Spleen (tissue), 7 donors: ENCODE results near the gene RANBP3L.

ENCODE experiments used
- CTCF ChIP-seq, 11 experiments: fragments of 200-600 bp in 7 of 11; fragments of 450-650 bp in 4 of 11; sonication (generic) in 4 of 11; IDR thresholded peaks in 8 of 11; conservative IDR thresholded peaks in 3 of 11; 1 replicate in 7 of 11; 2 replicates in 4 of 11; pipeline versions ENCODE4 v1.4.0 to v1.8.0; 2016 to 2021; ENCODE audit warnings: antibody characterized with exemption in 11 of 11, inconsistent platforms in 4 of 11, mild to moderate bottlenecking in 1 of 11
- POLR2AphosphoS5 ChIP-seq, 3 donors: sonication (generic); formaldehyde crosslinking; IDR thresholded peaks; one replicate each; pipeline ENCODE4 v1.5.1; 2017; ENCODE audit warnings: antibody characterized with exemption in 3 of 3
- donor health status: DM: no; HTN: no; CAD: no; lungs with moderate emphysema.
- donor health status: DM: no; HTN: no; CAD: no.
- donor health status: DM: no; HTN: no; CAD: no.

- TF ChIP-seq CTCF (IDR thresholded peaks at IDR 0.05 in 8 of 11, conservative IDR thresholded peaks at IDR 0.05 in 3 of 11) (no peak), POLR2AphosphoS5 (IDR thresholded peaks at IDR 0.05) (no peak)
Measured at GRCh38 chr5:36200513-36200912, 101.2 kb downstream of the RANBP3L start.
